Neuronal stem cell (in vitro differentiated cells): Measurements from ENCODE around the gene MSS51. TPM values are rescaled to one million over a fixed set of nuclear protein-coding genes. Genes with fewer than 3 reads are reported as not detected.

Experiments used
- DNase-seq: peaks from one replicate; pipeline ENCODE4 v3.0.0-alpha.2; 2013; ENCODE audit warnings: low spot score
- H2AFZ ChIP-seq: one replicate; pipeline ENCODE4 v1.6.1; 2013; ENCODE audit warnings: mild to moderate bottlenecking, low read length, inconsistent platforms
- H2AK5ac ChIP-seq: 2 replicates; pipeline ENCODE4 v1.6.1; 2013; ENCODE audit warnings: low read depth, mild to moderate bottlenecking, inconsistent platforms, low read length, moderate library complexity, mixed read lengths
- H2BK120ac ChIP-seq: 2 replicates; pipeline ENCODE4 v1.6.1; 2013; ENCODE audit warnings: low read depth, mild to moderate bottlenecking, inconsistent platforms, low read length, moderate library complexity, mixed read lengths
- H2BK12ac ChIP-seq: one replicate; pipeline ENCODE4 v1.6.1; 2013; ENCODE audit warnings: low read length, inconsistent platforms
- H2BK15ac ChIP-seq: 2 replicates; pipeline ENCODE4 v1.6.1; 2013; ENCODE audit warnings: mild to moderate bottlenecking, low read length, inconsistent platforms, mixed read lengths
- H2BK5ac ChIP-seq: one replicate; pipeline ENCODE4 v1.6.1; 2013; ENCODE audit warnings: inconsistent platforms, mild to moderate bottlenecking, low read length, moderate library complexity
- H3K14ac ChIP-seq: one replicate; pipeline ENCODE4 v1.6.1; 2013; ENCODE audit warnings: low read length, inconsistent platforms
- H3K18ac ChIP-seq: 2 replicates; pipeline ENCODE4 v1.6.1; 2013; ENCODE audit warnings: low read length, inconsistent platforms
- H3K23ac ChIP-seq: 2 replicates; pipeline ENCODE4 v1.6.1; 2013; ENCODE audit warnings: low read depth, mild to moderate bottlenecking, mixed read lengths, low read length, inconsistent platforms; ENCODE audit not compliant: poor library complexity
- H3K27ac ChIP-seq: replicated peaks from 3 replicates; pipeline ENCODE4 v1.5.1; 2013; ENCODE audit warnings: low read length, inconsistent platforms
- H3K27me3 ChIP-seq, 3 experiments: 2 replicates each; pipeline ENCODE4 v1.6.1; 2013; ENCODE audit warnings: low read length in 3 of 3, mild to moderate bottlenecking in 2 of 3, inconsistent platforms in 1 of 3, low read depth in 1 of 3, mixed read lengths in 1 of 3, moderate library complexity in 1 of 3; ENCODE audit not compliant: control insufficient read depth in 3 of 3, insufficient read depth in 3 of 3
- H3K36me3 ChIP-seq, 2 donors: replicated peaks in 1 of 2; 2 replicates each; pipeline ENCODE4 v1.6.1; 2013; ENCODE audit warnings: low read length in 2 of 2; ENCODE audit not compliant: control insufficient read depth in 2 of 2, insufficient read depth in 2 of 2
- H3K4ac ChIP-seq: 2 replicates; pipeline ENCODE4 v1.6.1; 2013; ENCODE audit warnings: inconsistent platforms, mild to moderate bottlenecking, low read length, moderate library complexity
- H3K4me1 ChIP-seq, 2 donors: 1 replicate in 1 of 2; 2 replicates in 1 of 2; pipeline ENCODE4 v1.6.1; 2013; ENCODE audit warnings: low read length in 2 of 2, low read depth in 1 of 2; ENCODE audit not compliant: control insufficient read depth in 2 of 2, insufficient read depth in 1 of 2
- H3K4me2 ChIP-seq: one replicate; pipeline ENCODE4 v1.6.1; 2013; ENCODE audit warnings: mild to moderate bottlenecking, low read length, inconsistent platforms; ENCODE audit not compliant: insufficient read depth, poor library complexity, severe bottlenecking
- H3K4me3 ChIP-seq, 2 donors: 2 replicates each; pipeline ENCODE4 v1.5.1; 2013; ENCODE audit warnings: low read length in 2 of 2, mild to moderate bottlenecking in 2 of 2, inconsistent platforms in 1 of 2, moderate library complexity in 1 of 2
- H3K79me1 ChIP-seq: one replicate; pipeline ENCODE4 v1.6.1; 2013; ENCODE audit warnings: low read depth, mild to moderate bottlenecking, inconsistent platforms, low read length, moderate library complexity
- H3K9ac ChIP-seq: one replicate; pipeline ENCODE4 v1.6.1; 2013; ENCODE audit warnings: mild to moderate bottlenecking, low read depth, low read length, inconsistent platforms; ENCODE audit not compliant: poor library complexity
- H3K9me3 ChIP-seq, 2 donors: replicated peaks in 1 of 2; 2 replicates each; pipeline versions ENCODE3 to v1.6.1; 2013; ENCODE audit warnings: low read length in 2 of 2, mild to moderate bottlenecking in 2 of 2, inconsistent platforms in 1 of 2, low read depth in 1 of 2, mixed read lengths in 1 of 2, moderate library complexity in 1 of 2; ENCODE audit not compliant: control insufficient read depth in 2 of 2, insufficient read depth in 1 of 2
- H4K8ac ChIP-seq: one replicate; pipeline ENCODE4 v1.6.1; 2013; ENCODE audit warnings: low read depth, mild to moderate bottlenecking, inconsistent platforms, low read length, moderate library complexity
- H4K91ac ChIP-seq: one replicate; pipeline ENCODE4 v1.6.1; 2013; ENCODE audit warnings: low read length, low read depth, mild to moderate bottlenecking, inconsistent platforms; ENCODE audit not compliant: poor library complexity
- WGBS, 2 donors: extraction: QIAGEN DNeasy Blood & Tissue Kit; methylation state at CpG; one replicate each; pipeline ENCODE4 v1.1.7; 2013; ENCODE audit warnings: missing lambda C conversion rate in 2 of 2, mixed read lengths in 1 of 2; ENCODE audit not compliant: insufficient read length in 2 of 2, insufficient replicate concordance in 1 of 2; ENCODE audit errors: extremely low coverage in 2 of 2; 5-methylcytosine and 5-hydroxymethylcytosine counted together
- polyA plus RNA-seq, 2 experiments: library from polyadenylated mRNA; stranded (reverse); fragments of 200-250 nt; gene quantifications; one replicate each; pipeline ENCODE4 v1.2.3, GENCODE V29; 2013

Gene MSS51
- polyA plus RNA-seq (2013, experiment 1 of 2) = 0.91 TPM
- 0.90 TPM for polyA plus RNA-seq (2013, experiment 2 of 2)

- no peak within 1 kb of the TSS for H4K8ac ChIP-seq
- no peak within 1 kb of the TSS for H2AFZ ChIP-seq
- H2BK120ac ChIP-seq = no peak within 1 kb of the TSS
- H3K4me1 ChIP-seq = no peaks in the 10 kb centered on the region
- no peak within 1 kb of the TSS for H3K4me3 ChIP-seq
- H3K79me1 ChIP-seq = no peaks in the 10 kb centered on the region
- no peak within 1 kb of the TSS for H3K27ac ChIP-seq
- no peak within 1 kb of the TSS for H3K14ac ChIP-seq
- peaks cover 4 to 35% of the 10 kb centered on the region in 2 donors for H3K36me3 ChIP-seq
- H3K4ac ChIP-seq = no peak within 1 kb of the TSS
- no peak within 1 kb of the TSS for H2BK5ac ChIP-seq
- H3K27me3 ChIP-seq = no peaks in the 10 kb centered on the region
- no peak within 1 kb of the TSS for H2AK5ac ChIP-seq
- H4K91ac ChIP-seq = no peak within 1 kb of the TSS
- no peak within 1 kb of the TSS for H2BK15ac ChIP-seq
- no peaks in the 10 kb centered on the region for H3K9me3 ChIP-seq
- no peak within 1 kb of the TSS for H2BK12ac ChIP-seq
- no peak within 1 kb of the TSS for H3K23ac ChIP-seq
- no peak for DNase-seq
- no peak within 1 kb of the TSS for H3K18ac ChIP-seq
- no peak within 1 kb of the TSS for H3K9ac ChIP-seq
- H3K4me2 ChIP-seq = no peak within 1 kb of the TSS
These were observed at the start of gene MSS51 for GRCh38 chr10:73433538-73433867. Gene MSS51 (minus strand): TSS chr10:73433561. CDS start chr10:73428284, 5,277 bp downstream.

- no peak for DNase-seq
- 100% methylated on average over 1 to 2 of the region's 7 CpGs for WGBS, 2 donors
- H2AK5ac ChIP-seq = no peak overlapping the region
- H3K4me1 ChIP-seq = no peaks in the 10 kb centered on the region
- H3K23ac ChIP-seq = no peak overlapping the region
- no peak overlapping the region for H3K14ac ChIP-seq
- no peak overlapping the region for H3K9ac ChIP-seq
- H3K4ac ChIP-seq = no peak overlapping the region
- no peak overlapping the region for H3K4me3 ChIP-seq
- H4K8ac ChIP-seq = no peak overlapping the region
- H3K79me1 ChIP-seq = no peaks in the 10 kb centered on the region
- no peak overlapping the region for H2BK15ac ChIP-seq
- H3K27ac ChIP-seq = no peak overlapping the region
- H2BK12ac ChIP-seq = no peak overlapping the region
- no peak overlapping the region for H2BK5ac ChIP-seq
- no peak overlapping the region for H4K91ac ChIP-seq
- H3K36me3 ChIP-seq = peaks cover 5 to 63% of the 10 kb centered on the region in 2 donors
- H2AFZ ChIP-seq = no peak overlapping the region
- H3K4me2 ChIP-seq = no peak overlapping the region
- H3K27me3 ChIP-seq = no peaks in the 10 kb centered on the region
- H2BK120ac ChIP-seq = no peak overlapping the region
- no peak overlapping the region for H3K18ac ChIP-seq
- H3K9me3 ChIP-seq = peaks cover 0 to 3% of the 10 kb centered on the region in 2 donors
These were observed 46.8 kb upstream of the MSS51 start for GRCh38 chr10:73480158-73480557.

- no peak overlapping the region for H2BK15ac ChIP-seq
- no peak overlapping the region for H3K9ac ChIP-seq
- no peak overlapping the region for H3K4me3 ChIP-seq
- no peak overlapping the region for H3K18ac ChIP-seq
- H3K27ac ChIP-seq = no peak overlapping the region
- H3K9me3 ChIP-seq = peaks cover 0 to 3% of the 10 kb centered on the region in 2 donors
- DNase-seq = no peak
- H2BK120ac ChIP-seq = no peak overlapping the region
- no peak overlapping the region for H4K91ac ChIP-seq
- no peak overlapping the region for H3K4me2 ChIP-seq
- no peak overlapping the region for H2BK12ac ChIP-seq
- H3K36me3 ChIP-seq = peaks cover 5 to 73% of the 10 kb centered on the region in 2 donors
- H3K79me1 ChIP-seq = no peaks in the 10 kb centered on the region
- no peak overlapping the region for H3K23ac ChIP-seq
- no peak overlapping the region for H2BK5ac ChIP-seq
- H2AK5ac ChIP-seq = no peak overlapping the region
- no peaks in the 10 kb centered on the region for H3K4me1 ChIP-seq
- H2AFZ ChIP-seq = no peak overlapping the region
- no peak overlapping the region for H3K4ac ChIP-seq
- no peaks in the 10 kb centered on the region for H3K27me3 ChIP-seq
- no CpG with 5 or more reads among the region's 3 CpGs for WGBS, 2 donors
- H4K8ac ChIP-seq = no peak overlapping the region
- H3K14ac ChIP-seq = no peak overlapping the region
These were observed 45.3 kb upstream of the MSS51 start for GRCh38 chr10:73478636-73479035.

GRCh38 chr10:73471226-73471625, 37.9 kb upstream of the MSS51 start:
- Histone ChIP-seq H3K27ac (no peak overlapping the region), H3K36me3 (peaks cover 10 to 98% of the 10 kb centered on the region in 2 donors)
- WGBS, 2 donors = no CpG with 5 or more reads among the region's 3 CpGs

More at GRCh38 chr10:73471226-73471625, 37.9 kb upstream of the MSS51 start:
- H2BK5ac ChIP-seq = no peak overlapping the region
- H3K23ac ChIP-seq = no peak overlapping the region
- H3K4me2 ChIP-seq = no peak overlapping the region
- H2BK15ac ChIP-seq = no peak overlapping the region
- H3K9me3 ChIP-seq = no peaks in the 10 kb centered on the region
- no peak overlapping the region for H3K4ac ChIP-seq
- no peak overlapping the region for H3K18ac ChIP-seq
- no peak overlapping the region for H2BK120ac ChIP-seq
- no peak overlapping the region for H2AK5ac ChIP-seq
- no peaks in the 10 kb centered on the region for H3K4me1 ChIP-seq
- H2BK12ac ChIP-seq = no peak overlapping the region
- H4K8ac ChIP-seq = no peak overlapping the region
- no peak overlapping the region for H3K9ac ChIP-seq
- no peak overlapping the region for H3K14ac ChIP-seq
- no peak overlapping the region for H4K91ac ChIP-seq
- H3K27me3 ChIP-seq = no peaks in the 10 kb centered on the region
- peaks cover 1% of the 10 kb centered on the region for H3K79me1 ChIP-seq
- H3K4me3 ChIP-seq = no peak overlapping the region
- DNase-seq = no peak
- no peak overlapping the region for H2AFZ ChIP-seq
